Stimulated activated CD4-positive, alpha-beta T cell treated with anti-CD3 and anti-CD28 coated beads, Interleukin-12 subunit alpha, Interleukin-12 subunit beta, amount 100 ng/mL, for 4 hours (primary cell): Measurements from ENCODE around the gene RNLS.
"Not testable (repeated sequence)": the region's sequence is repeated elsewhere in the genome, so short reads cannot be mapped to it uniquely, and the experiment has no call there.

Experiments
- DNase-seq: peaks from one replicate; pipeline ENCODE4 v3.0.0-alpha.2; 2020

Gene RNLS

DNA sequence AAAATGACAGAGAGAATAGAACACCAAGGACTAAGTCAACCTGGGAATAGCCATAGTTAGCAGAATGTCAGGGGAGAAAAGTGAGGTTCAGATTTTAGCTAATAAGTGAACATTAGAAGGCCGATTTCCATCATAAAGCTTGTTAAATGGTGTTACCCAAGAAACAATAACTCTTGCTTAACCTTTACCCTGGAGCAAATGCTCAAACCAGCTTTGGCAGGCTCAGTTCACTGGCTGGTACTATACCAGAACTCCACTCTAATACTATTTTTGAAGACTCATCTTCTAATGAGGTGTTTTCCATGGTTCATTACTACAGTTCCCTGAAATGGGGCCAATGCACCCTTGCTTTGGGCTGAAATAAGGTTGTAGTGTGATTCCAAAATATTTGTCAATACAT is 61.3 kb downstream of the RNLS start:
- no peak for DNase-seq

DNA sequence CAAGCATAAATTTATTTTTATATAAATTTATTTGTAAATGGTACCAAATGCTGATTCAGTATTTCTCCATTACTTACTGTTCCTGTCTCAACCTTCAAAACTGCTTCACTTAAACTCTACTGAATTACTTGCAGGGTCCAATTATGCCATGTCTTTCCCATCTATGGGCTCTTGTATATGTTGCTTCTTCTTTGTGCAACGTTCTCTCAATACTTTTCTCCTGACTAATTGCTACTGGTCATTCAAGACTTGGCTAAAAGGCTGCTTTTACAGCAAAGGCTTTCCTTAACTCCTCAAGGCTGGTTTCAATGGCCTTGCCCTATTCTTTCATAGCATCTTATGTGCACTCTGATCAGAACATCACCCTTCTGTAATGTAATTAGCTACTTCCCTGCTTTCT is 67.9 kb downstream of the RNLS start:
- no peak for DNase-seq

DNA sequence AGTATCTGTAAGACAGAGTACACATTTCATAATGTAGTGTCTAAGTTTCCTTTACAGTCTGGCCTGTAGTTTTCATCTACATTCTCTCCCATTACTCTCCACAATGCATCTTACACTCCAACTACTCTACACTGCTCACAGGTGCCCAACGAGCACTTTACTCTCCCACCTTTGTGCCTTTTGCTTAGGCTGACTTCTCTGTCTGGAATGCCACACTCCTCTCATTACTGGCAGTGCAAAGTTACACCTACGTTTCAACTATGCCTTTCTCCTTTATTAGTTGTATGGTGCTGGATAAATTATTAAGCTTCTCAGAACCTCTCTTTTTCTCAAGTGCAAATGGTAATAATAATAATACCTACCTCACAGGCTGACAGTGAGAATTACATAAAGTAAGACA is 70.5 kb downstream of the RNLS start:
- no peak for DNase-seq

DNA sequence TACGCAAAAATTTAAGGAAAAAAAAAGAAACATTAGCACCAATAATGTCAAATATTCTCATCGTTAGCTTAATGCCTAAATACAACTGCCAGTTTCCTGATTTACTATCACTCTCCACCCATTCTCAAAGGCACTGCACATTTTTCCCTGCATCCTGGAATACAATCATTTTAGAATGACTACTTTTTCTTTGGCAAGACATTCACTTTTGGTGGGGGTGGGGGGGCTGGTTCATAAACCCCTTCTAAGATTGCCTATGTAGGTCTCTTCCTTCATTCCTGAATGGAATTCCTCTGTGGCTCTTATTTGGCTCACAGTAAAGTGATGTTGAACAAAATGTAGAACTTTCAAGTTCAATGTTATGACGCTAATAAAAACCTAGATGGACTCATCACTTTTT is 74.3 kb downstream of the RNLS start:
- no peak for DNase-seq

DNA sequence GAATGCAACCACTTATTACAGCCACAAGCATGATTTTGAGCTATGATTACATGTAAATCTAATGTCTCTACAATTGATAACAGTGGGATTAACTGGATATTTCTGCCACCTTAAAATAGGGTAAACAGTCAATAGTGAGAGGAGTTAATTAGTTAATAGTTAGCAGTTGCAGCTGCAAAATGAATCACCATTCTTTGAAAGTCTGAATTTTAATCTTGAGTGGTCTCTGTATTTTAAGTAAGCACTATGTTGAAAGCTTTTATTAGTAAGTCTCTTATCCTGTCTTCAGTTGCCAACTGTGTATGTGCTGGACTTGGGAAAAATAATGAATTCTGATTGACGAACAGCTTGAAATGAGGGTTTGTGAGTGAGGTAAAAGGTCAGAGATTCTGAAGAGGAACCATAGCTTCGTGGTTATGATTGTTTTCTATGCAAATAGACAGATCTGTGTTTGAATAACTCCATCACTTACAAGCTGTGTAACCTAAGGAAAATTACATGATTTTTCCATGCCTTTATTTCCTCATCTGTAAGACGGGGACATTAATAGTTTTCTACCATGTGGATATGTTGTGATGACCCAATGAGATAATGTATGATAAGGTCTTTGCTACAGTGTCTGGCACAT is 75.2 kb downstream of the RNLS start:
- DNase-seq: no peak

DNA sequence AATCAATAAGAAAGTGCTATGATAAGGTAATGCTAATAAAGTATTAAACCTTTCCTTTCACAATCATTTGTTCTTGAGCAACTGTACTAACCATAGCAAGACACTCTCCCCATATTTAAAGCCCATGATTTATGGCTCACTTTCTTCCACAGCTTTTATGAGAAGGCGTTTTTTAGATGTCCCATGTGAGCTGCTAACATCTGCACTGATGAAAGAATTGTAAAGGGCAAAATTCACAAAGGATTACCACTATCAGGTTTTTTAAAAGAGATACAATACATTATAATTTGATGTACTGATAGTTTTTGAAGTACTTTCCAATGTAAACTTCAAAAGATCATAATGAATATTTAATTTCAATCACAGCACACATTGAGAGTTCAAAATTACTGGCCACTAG is 75.7 kb downstream of the RNLS start:
- DNase-seq: no peak

DNA sequence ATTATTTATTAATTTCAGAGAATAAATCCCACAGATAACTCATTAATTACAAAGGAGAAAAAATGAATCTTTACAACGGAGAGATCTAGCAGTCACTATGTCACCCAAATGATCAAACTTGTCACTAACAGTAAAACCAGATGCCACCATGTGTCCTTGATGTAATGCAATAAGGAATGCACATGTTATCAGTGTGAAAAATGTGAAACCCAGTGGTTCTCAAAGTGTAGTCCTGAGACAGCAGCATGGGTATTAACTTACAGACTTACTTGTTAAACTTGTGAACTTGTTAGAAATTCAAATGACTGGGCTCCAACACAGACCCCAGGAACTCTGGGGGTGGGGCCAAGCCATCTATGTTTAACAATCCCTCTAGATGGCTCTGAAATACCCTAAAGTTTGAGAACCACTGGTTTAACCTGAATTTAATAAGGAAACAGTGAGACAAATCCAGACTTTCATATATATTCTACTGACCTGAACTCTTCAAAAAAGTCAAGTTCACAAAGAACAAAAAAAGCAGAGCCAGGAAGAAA is 77.4 kb downstream of the RNLS start:
- DNase-seq: no peak

DNA sequence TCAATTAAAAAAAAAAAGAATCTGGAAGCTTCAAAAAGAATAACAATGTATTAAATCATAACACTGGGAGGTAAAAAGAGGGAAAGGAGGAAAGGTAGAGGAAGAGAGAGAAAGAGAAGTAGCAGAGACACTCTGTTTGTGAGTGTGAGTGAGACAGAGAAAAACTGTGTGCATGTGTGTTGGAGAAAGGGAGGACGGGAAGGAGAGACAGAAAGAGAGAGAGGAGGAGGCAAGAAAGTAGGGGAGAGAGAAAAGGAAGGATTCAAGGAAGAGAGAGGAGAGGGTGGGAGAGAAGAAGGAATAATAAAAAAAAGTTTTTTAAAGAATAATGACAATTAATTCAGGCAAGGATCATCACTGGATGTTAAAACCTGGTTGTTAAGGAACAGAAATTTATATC is 77.9 kb downstream of the RNLS start:
- DNase-seq: no peak

DNA sequence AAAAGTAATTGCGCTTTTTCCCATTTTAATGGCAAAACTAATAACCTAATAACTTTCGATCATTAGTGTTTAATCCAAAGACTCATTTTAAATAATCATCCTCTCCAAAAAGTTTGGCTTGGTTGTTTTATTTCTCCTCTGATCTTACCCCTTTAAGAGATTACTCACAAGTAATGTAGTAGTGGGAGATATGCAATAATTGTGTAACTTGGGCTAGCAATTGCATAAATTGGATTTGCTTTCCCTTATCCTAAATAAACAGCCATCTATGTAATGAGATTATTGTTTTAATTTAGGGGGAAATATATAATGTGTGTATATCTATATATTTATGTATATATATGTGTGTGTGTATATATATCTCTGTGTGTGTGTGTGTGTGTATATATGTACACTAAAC is 82.5 kb downstream of the RNLS start:
- no peak for DNase-seq

DNA sequence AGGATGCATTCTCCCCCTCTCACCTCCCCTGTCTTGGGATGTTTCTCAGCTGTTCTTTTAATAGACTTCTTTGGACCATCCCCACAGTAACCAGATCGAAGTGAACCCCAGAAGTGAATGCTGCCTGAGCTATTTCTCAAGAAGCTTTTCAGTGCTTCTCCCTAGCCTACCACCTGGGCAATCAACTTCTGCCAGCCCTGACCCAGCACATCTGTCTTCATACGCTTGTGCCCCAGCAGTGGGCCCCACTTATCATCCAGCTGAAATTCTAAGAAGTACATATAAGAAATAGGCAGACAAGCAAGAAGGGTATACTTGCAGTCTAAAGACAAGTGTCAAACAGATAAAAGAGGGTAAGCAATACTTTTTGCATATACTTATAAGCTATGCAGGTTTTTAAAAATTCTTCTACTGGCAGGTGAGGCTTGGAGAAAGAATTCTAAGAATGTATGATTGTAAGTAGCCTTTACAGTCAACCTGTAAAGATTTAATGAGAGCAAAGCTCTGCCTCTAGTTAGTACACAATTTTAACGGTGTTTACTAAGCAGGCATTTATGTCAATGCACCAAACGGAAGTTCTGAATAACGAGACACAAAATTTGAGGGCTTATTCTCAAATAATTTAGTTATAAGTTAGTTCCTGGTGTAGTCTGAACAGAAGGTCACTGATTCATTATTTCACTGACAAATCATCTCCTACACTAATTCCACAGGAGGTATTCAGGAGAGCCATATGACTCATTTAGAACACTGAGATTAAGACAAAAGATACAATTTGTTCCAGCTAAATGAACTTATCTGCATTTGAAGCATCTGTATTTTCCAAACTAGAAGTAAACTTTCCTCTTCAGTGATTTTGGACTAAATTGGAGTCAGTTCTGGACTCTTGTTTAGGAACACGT is 83.3 kb downstream of the RNLS start:
- DNase-seq: no peak

DNA sequence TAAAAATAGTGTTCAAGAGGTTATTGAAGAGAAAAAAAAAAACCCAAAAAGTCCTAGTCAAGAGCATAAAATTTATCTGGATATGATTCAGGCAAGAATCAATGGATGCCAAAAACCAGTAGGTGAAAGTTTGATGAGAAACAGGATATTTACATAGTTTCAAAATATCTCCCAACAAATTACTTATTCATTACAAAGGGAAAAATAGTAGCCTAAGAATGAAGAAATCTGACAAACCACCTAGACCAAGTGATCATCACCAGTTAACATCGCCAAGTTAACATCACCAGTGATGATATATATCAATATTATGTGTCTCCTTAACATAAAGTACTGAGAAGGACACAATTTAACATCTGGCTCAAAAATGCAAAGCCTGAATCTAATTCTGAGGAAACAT is 85.2 kb downstream of the RNLS start:
- no peak for DNase-seq

DNA sequence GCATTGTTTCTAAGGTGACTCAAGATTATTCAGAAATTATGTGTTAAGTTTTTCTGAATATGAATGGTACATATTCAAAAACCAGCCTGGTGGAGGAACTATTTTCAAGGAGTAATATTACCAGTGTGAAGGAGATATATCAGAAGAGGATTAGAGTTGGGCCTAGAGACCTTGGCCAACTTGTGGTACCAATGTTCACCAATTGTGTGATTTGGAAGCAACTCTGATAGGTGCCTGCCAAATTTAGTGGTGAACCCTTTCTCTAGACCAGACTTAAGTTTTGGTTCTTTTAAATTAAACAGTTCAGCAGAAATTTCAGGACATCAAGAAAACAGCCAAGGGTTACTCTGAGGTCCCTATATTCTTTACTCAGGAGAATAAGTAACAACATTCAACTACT is 88.6 kb downstream of the RNLS start:
- no peak for DNase-seq

DNA sequence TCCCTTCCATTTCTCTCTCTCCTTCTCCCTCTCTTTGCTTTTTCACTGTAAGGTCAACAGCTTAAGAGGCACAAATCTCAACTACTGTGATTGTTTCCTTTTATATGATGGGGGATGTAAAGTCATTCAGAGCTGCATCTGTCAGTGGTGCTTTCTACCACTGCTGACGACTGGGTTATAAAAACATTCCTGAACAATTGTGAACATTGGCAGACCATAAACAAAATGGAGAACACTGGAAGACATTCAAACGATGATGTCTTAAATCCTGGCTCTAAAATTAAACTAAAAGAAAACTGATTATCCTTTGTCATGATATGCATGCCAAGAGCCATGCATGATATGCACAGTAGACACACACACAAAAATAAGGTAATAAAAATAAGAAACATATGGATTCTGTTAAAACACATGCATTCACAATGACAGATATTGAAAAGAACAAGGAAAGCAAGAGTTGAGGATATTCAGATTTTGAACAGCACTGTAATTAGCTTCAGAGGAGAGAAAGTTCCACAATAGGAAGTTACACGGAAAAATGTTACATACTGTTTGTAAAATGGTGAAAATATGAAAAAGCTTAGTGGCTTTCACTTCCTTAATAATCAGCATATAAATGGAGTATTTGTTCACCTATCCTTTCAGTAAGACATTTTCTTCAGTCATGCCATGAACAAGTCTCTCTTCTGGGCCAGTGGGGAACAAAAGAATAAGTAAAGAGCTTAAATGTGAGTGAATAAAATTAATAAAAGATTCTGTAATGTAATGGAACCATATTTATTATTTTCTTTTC is 89.2 kb downstream of the RNLS start:
- DNase-seq: no peak

DNA sequence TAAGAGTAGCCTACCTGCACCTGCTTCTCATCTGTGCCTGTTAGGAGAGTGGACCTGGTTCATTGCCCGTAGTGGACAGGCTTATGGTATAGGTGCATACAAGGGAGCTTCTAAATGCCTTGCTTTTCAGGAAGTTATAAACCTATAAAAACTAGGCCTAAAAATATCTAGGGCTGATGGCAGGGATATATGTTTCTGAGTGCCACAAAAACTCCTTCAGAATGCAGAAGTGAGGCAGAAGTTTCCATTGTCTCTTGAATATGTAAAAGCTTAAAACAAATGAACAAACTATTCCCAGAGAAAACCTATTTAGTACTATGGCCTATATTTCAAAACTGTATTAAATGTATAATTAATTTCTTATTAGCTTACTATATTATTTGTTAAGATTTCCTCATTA is 91.8 kb downstream of the RNLS start:
- DNase-seq: no peak

DNA sequence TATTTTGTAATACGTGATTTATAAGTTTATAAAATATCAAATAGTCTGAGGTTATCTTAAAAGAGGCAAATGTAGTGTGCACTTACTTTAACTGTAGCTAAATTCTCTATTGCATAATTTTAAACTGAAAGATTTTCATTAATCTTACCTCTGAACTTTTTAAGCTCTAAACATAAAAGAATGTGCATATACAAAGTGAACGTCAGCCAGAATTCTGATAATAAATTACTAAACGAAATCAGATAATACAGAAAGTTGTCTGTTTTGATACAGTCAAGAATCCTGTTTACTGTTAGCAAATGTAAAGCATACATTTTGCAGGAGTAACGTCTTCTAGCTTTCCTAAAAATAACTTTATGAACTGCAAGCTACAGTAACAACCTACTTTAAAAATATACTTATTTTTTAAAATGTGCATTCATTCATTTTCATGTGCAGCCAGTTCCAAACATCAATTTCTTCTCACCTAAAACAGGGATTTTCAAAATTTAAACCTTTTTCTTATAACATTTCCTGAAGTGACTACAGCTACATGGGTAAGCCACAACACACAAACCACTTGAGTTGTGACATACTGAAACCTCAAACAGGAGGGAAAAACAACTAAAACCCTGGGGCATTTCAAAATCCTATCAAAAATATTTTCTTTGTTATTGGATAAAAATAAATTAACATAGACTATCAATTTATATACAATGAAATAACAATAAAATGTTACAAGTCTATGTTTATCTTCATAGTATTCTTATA is 92.7 kb downstream of the RNLS start:
- DNase-seq: no peak

DNA sequence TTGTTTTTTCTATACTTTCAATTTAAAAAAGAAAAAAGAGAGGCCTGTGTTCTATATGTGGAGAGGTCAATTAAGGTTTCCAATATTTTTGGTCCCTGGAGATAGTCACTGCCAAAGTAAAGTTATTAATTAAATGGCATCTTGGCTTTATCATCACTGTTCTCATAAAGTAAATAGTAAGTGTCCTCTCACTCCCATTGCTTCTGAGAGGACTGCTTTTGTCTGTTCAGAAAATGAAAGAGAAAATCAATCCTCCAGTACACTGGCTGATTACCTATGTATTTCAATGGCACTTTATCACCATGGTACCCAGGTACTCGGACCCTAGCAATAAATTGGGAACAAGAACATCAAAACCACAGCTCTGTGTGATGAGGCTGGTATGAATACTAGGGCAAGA is 94.0 kb downstream of the RNLS start:
- DNase-seq: no peak

DNA sequence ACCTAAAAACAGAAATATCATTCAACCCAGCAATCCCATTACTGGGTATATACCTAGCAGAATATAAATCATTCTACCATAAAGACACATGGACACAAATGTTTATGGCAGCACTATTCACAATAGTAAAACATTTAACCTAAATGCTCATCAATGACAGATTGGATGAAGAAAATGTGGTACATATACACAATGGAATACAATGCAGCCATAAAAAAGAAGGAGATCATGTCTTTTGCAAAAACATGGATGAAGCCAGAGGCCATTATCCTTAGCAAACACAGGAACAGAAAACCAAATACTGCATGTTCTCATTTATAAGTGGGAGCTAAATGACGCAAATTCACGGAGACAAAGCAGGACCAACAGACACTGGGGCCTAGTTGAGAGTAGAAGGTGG is 96.3 kb downstream of the RNLS start:
- not testable (repeated sequence) for DNase-seq

DNA sequence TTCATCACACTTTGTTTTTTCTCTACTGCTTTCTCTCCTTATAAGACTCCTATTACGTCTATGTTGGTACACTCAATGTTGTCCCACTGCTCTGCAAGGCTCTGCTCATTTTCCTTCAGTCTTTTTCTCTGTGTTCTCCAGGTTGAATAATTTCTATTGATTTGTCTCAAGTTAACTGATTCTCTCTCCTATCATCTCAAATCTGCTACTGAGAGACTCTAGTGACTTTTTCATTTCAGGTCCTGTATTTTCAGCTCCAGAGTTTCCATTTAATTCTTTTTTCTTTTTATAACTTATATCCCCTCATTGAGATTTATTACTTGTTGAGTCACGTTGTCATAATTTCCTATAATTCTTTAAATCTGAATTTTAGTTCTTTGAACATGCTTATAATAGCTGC is 100.9 kb downstream of the RNLS start:
- DNase-seq: no peak

DNA sequence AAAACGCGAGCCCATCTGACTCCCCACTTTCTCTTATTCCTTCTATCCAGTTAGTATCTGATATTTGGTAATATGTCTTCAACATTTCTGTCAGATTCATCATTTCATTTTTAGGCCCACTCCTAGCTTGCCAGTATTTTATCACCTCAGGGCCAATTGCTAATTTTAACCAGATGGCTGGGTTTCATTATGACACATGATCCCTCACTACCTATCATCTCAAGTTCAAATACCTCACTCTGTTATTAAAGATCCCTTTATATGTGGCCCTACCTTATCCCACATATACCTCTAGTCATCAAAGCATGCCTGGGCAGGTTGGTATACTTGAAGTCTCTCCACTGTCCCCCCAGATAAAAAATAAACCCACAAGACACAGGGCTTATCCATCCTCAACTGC is 104.9 kb downstream of the RNLS start:
- DNase-seq: no peak

DNA sequence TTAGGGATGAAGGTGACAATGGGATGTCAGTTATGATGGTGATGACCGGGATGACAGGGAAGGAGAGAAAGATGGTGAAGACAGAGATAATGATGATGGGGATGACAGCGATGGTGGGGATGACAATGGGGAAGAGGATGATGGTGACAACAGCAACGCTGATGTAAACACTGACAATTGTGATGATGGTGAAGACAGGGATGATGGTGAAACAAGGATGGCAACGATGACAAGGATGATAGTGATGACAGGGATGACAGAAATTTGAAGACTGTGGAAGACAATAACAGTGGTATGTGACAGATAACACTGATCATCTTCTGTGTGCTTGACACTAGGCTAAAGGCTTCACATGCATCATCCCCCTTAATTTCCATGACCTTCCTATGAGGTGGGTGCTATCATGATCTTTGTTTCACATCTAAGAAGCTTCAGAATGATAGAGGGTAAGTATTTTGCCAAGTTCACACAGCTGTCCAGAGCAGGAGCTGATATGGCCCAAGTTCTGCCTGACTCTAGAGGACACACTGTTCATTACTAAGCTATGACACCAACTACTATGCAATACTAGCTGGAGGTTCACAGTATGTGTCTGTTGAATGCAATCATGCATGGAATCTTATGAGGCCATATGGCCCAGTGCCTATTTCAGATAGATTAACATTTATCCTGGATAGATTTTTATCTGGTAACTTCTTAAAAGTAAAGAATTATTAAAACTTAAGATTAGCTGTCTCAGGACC is 105.6 kb downstream of the RNLS start:
- DNase-seq: no peak

DNA sequence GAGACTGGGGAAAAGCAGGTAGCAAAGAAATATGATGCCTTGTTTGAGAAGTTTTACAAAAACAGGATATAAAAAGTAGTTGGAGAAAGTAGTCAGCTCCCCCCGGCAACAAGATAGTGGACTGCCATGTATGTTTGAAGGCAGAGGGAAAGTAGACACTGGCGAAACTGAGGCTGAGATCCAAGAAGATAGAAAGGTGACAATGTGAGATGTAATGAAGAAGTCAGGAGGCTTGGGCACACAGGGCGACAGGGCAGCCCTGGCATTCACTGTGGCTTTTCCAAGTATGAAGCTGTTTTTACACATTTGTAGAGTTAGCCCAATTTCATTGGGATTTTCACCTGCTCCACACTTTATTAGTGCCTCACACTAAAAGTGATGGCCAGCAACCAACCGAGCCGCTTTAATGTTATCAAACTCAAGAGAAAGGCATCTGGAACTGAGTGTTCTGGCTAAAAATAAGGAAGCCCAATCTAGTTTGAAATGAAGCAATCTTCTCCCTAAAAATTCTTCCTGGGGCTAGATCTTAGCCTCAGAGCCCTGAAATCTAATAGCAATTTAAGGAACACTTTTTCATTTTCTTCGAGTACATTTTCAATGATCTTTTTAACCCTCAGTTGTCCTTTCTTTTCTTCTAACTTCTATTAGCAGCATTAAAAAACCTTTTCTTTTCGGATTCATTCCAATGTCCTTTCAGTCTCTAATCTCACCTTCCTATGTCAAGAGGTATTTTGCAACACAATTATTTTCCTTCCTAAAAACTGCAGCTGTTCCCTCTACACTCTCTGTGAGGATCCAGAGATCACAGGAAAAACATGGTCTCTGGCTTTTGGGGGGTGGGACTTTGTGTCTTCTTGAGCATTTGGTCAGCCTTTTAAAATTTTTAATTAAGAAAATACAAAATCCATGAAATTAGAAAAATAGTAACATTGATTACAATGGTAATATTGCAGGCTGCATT is 108.0 kb downstream of the RNLS start:
- no peak for DNase-seq
